ENCODE results near the gene CRABP2. TPM values are rescaled to one million over a fixed set of nuclear protein-coding genes. Genes with fewer than 3 reads are reported as not detected.

CRABP2 gene
- polyA plus RNA-seq, 4 donors: 76.4 to 118 (median 97.9) TPM

DNA sequence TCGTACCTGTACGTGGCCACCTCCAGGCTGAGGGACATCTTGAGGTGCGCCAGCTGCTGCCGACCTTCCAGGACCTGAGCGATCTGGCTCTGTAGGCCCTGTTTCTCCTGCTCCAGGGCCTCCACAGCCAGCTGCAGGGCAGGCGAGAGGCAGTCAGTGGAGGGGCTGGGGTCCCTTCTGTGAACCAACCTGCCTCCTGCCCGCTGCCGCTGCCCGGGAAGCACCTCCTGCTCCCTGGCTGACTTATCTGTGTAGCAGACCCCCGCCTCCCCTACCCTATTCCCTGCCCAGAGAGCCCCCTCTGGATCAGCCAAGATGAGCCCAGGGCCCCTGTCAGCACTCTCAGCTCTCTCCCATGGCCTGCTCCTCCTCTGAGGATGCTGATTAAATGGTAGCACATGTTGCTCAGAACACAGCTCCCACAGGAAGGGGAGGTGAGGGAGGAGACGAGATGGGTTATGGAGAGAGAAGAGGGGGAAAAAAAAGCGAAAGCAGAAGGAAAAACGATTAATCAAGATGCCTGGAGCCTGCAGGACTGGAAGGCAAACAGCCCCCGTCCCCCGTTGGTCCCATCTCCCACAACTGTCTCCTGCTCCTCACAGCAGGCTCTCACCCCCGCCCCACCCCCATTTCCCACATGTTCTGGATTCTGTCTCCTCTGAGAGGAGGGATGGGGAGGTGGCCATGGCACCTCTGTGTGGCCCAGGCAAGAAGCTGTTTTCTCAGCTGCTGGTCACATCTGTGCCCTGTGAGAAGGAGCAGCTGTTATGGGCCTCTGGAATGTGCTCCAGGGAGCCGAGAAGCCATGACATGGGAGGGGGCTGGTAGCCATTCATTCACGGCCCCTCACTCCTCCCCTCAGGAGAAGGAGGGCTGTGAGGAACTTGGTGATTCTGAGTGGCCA, 29.9 kb downstream of the CRABP2 start:
- no peak for DNase-seq (ENCODE audit: low read depth in 4 of 4, low spot score in 2 of 4)

GRCh38 chr1:156673387-156674121, 31.8 kb downstream of the CRABP2 start:
- DNase-seq (ENCODE audit: low read depth in 4 of 4, low spot score in 2 of 4): no peak

DNA sequence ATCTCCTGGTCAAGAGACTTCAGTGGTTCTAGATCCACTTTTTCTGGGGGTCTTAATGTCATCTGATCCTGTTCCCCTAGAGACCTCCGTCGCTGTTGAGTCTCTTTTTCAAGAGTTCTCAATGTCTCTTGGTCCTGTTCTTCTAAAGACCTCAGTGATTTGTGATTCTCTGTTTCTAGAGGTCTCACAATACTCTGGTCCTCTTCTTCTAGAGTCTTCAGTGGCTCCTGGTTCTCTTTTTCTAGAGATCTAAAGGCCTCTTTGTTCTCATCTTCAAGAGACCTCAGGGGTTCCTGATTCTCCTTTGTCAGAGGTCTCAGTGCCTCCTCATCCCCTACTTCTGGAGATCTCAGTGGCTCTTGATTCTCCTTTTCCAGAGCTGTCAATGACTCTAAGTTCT, 33.6 kb downstream of the CRABP2 start:
- DNase-seq (ENCODE audit: low read depth in 4 of 4, low spot score in 2 of 4): no peak

DNA sequence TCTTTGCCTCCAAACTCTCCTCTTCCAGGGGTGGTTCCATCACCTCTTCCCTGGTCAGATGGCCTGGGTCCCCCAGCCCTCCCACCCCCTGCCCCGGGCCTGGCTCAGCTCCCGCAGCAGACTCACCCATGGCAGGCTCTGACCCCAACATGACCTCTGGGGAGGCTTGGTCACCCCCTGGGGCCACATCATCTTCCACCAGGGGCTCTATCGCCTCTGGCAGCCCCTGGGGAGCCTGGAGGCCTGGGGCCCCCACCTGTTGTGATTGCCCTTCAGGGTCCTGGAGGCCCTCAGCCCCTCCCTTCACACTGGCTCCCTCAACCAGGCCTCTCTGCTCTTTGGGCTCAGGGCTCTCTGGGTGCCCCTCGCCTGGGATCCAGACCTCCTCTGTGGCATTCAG, 34.6 kb downstream of the CRABP2 start:
- no peak for DNase-seq (ENCODE audit: low read depth in 4 of 4, low spot score in 2 of 4)

- no peak for DNase-seq (ENCODE audit: low read depth in 4 of 4, low spot score in 2 of 4)
These were observed 35.0 kb downstream of the CRABP2 start for GRCh38 chr1:156670359-156670758.

DNA sequence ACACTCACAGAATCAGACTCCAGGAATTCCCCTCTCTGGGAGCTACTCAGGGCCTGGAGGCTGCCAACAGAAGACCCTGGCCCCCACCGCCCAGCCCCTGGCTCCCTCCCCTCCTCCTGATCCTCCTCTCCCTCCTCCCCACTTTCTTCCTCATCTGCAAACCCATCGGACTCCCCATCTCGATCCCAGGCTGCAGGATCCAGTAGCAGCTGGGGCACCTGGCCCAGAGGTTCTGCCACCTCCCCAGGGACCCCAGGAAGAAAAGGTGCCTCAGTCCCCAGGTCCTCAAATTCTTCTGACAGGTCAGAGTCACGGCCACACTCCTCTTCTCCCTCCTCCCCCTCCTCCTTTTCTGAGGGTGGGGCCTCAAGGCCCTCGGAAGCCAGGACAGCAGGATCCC, 35.6 kb downstream of the CRABP2 start:
- no peak for DNase-seq (ENCODE audit: low read depth in 4 of 4, low spot score in 2 of 4)

GRCh38 chr1:156668801-156669637, 36.4 kb downstream of the CRABP2 start:
- DNase-seq (ENCODE audit: low read depth in 4 of 4, low spot score in 2 of 4): no peak

DNA sequence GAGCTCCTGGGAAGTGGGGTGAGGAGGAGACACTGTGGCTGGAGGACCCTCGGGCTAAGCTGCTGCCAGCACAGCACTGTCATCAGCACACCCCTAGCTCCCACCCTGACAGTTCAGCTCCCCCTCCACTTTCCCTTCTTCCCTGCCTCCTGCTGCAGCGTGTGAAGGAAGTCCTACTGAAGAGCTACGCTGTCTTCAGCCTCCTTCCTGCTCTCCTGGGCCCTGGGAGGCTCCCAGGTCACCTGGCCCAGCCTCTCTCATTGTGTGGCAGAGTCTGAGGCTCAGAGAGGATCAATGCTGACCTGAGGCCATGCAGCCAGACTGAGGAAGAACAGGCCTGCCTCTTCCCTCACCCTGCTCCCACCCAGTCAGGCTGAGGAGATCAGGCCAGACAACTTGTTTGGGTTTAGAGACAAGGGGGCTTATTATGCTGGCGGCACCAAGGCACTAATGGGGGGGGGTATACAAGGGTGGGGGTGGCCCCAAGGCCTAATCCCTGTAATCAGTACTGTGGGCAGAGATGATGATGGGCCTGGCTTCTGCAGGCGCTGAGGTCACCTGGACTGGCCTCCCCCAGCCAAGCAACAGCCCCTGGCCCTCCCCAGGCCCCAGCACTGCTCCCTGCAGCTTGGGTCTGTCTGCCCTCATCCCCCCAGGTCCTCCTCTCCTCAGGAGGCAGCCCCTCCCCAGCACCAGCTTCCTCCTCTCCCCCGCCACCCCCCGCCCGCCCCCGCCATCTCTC, 37.2 kb downstream of the CRABP2 start:
- no peak for DNase-seq (ENCODE audit: low read depth in 4 of 4, low spot score in 2 of 4)

DNA sequence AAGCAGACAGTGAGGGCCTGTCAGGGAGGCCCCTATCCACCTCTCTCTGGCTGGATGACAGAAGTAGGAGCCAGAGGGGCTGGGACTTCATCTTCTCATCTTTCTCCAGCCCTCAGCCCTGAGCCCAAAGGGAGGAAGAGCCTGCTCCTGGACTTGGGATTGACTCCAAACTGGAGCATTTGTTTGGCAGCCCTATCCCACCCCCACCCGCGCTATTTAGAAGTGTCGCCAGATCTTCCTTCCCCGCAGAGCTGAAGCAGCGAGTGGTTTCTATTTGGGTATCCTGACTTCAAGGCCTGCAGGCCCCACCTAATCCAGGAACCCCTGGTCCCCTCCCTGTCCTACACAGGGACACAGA, 37.8 kb downstream of the CRABP2 start:
- DNase-seq (ENCODE audit: low read depth in 4 of 4, low spot score in 2 of 4): no peak

GRCh38 chr1:156666862-156667609, 38.3 kb downstream of the CRABP2 start:
- DNase-seq (ENCODE audit: low read depth in 4 of 4, low spot score in 2 of 4): no peak

GRCh38 chr1:156665539-156665938, 39.8 kb downstream of the CRABP2 start:
- no peak for DNase-seq (ENCODE audit: low read depth in 4 of 4, low spot score in 2 of 4)

GRCh38 chr1:156664767-156665411, 40.5 kb downstream of the CRABP2 start:
- no peak for DNase-seq (ENCODE audit: low read depth in 4 of 4, low spot score in 2 of 4)

GRCh38 chr1:156664046-156664766, 41.2 kb downstream of the CRABP2 start:
- no peak for DNase-seq (ENCODE audit: low read depth in 4 of 4, low spot score in 2 of 4)

DNA sequence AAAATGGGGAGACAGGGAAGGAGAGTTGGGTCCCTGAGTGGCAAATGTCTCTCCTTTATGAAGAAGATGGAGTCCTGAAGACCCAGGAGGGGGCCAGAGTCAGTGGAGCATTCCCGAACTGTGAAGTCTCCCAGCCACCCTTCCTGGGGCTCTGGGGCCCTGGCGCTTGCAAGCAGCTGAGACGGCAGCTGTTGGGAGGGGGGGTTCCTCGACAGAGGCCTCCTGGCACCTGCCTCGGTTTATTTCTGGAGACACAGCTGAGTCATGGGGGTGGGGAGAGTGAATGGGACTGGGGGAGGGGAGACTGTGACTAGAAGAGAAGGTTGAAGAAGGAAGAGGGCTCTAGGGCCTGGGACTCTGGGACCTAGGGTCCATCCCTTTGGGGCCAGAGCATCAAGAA, 42.2 kb downstream of the CRABP2 start:
- no peak for DNase-seq (ENCODE audit: low read depth in 4 of 4, low spot score in 2 of 4)

- DNase-seq (ENCODE audit: low read depth in 4 of 4, low spot score in 2 of 4): no peak
These were observed 42.7 kb downstream of the CRABP2 start for GRCh38 chr1:156662800-156663055.

DNA sequence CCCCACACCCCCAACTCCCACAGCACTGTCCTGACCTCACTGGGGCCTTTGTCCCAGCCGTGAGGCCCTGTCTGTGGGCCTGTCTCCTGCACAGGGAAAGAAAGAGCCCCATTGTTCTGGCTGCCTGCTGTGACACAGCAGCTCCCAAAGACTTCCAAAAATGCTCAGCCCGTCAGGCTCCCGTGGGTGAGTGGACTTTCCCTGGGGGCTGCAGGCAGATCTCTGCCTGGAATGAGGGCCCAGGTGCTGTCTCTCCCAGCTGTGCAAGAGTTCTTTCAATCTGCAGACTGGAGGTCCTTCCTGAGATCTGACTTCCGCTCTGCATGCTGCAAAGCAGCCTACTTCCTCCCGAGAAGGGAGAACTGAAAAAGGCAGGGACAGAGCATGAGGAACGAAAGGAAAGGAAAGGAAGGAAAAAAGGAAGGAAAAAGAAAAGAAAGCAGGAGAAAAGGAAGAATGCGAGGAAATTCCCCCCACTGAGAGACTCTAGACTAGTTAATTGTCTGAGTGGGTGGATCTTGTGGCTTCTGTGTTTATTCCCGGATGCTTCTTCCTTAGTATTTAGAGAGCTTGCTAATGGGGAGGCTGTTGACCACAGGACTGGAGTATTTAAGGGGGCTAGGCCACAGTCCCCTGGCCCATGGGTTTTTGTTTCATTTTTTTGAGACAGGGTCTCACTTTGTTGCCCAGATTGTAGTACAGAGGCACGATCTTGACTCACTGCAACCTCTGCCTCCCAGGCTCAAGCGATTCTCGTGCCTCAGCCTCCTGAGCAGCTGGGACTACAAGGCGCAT, 43.2 kb downstream of the CRABP2 start:
- DNase-seq (ENCODE audit: low read depth in 4 of 4, low spot score in 2 of 4): no peak

GRCh38 chr1:156660752-156661112, 44.7 kb downstream of the CRABP2 start:
- DNase-seq (ENCODE audit: low read depth in 4 of 4, low spot score in 2 of 4): no peak
